Astrocyte (in vitro differentiated cells and primary cell): ENCODE data around the gene PLEKHA4. TPM values are rescaled to one million over a fixed set of nuclear protein-coding genes. Genes with fewer than 3 reads are reported as not detected.
"Not testable (repeated sequence)": the region's sequence is repeated elsewhere in the genome, so short reads cannot be mapped to it uniquely, and the experiment has no call there.

ENCODE experiments used
- DNase-seq: peaks from one replicate; pipeline ENCODE4 v3.0.0-alpha.2; 2010; ENCODE audit warnings: low read depth
- FAIRE-seq: peaks from 2 replicates; lab custom pipeline; 2011; peaks lifted over from hg19 to GRCh38; lab: Jason Lieb, UNC
- H2AFZ ChIP-seq: 2 replicates; pipeline ENCODE4 v1.6.0; 2012; ENCODE audit warnings: low read depth, low read length, inconsistent platforms
- H3K27ac ChIP-seq: 2 replicates; pipeline ENCODE4 v1.5.1; 2011; ENCODE audit warnings: low read depth, low read length, inconsistent platforms
- H3K27me3 ChIP-seq: 2 replicates; pipeline ENCODE4 v1.6.0; 2011; ENCODE audit warnings: low read length, inconsistent platforms; ENCODE audit not compliant: insufficient read depth
- H3K36me3 ChIP-seq: 2 replicates; pipeline ENCODE4 v1.5.1; 2011; ENCODE audit warnings: low read length, inconsistent platforms; ENCODE audit not compliant: insufficient read depth
- H3K4me1 ChIP-seq: 2 replicates; pipeline ENCODE4 v1.5.1; 2011; ENCODE audit warnings: low read length, inconsistent platforms; ENCODE audit not compliant: insufficient read depth
- H3K4me2 ChIP-seq: 2 replicates; pipeline ENCODE4 v1.6.0; 2012; ENCODE audit warnings: low read length, inconsistent platforms
- H3K4me3 ChIP-seq: 2 replicates; pipeline ENCODE4 v1.5.1; 2011; ENCODE audit warnings: low read depth, mild to moderate bottlenecking, low read length, inconsistent platforms; ENCODE audit not compliant: insufficient read depth
- H3K79me2 ChIP-seq: 2 replicates; pipeline ENCODE4 v1.6.0; 2012; ENCODE audit warnings: mild to moderate bottlenecking, low read length, inconsistent platforms; ENCODE audit not compliant: insufficient read depth
- H3K9ac ChIP-seq: 2 replicates; pipeline ENCODE4 v1.6.0; 2012; ENCODE audit warnings: mild to moderate bottlenecking, low read length, inconsistent platforms
- H3K9me3 ChIP-seq: 2 replicates; pipeline ENCODE4 v1.5.1; 2012; ENCODE audit warnings: low read depth, mild to moderate bottlenecking, low read length, inconsistent platforms; ENCODE audit not compliant: insufficient read depth
- H4K20me1 ChIP-seq: 2 replicates; pipeline ENCODE4 v1.6.0; 2012; ENCODE audit warnings: low read length, inconsistent platforms; ENCODE audit not compliant: insufficient read depth
- H3K27ac Mint-ChIP-seq: one replicate; pipeline ENCODE4 v1.8.0; 2021; ENCODE audit warnings: mild to moderate bottlenecking, mixed read lengths; ENCODE audit not compliant: unreplicated experiment
- H3K27me3 Mint-ChIP-seq: one replicate; pipeline ENCODE4 v1.8.0; 2021; ENCODE audit warnings: low read depth, mixed read lengths; ENCODE audit not compliant: unreplicated experiment
- H3K36me3 Mint-ChIP-seq: one replicate; pipeline ENCODE4 v1.8.0; 2021; ENCODE audit warnings: low read depth, mixed read lengths; ENCODE audit not compliant: unreplicated experiment
- H3K4me1 Mint-ChIP-seq: one replicate; pipeline ENCODE4 v1.8.0; 2021; ENCODE audit warnings: low read depth, mixed read lengths; ENCODE audit not compliant: unreplicated experiment
- H3K4me3 Mint-ChIP-seq: one replicate; pipeline ENCODE4 v1.8.0; 2021; ENCODE audit warnings: mild to moderate bottlenecking, moderate library complexity, mixed read lengths; ENCODE audit not compliant: unreplicated experiment
- H3K9me3 Mint-ChIP-seq: one replicate; pipeline ENCODE4 v1.8.0; 2021; ENCODE audit warnings: mild to moderate bottlenecking, mixed read lengths; ENCODE audit not compliant: unreplicated experiment
- CTCF ChIP-seq: IDR thresholded peaks from 2 replicates; pipeline ENCODE4 v1.5.1; 2011; ENCODE audit warnings: low read depth, mild to moderate bottlenecking, inconsistent platforms, low read length, moderate library complexity; ENCODE audit not compliant: insufficient read depth
- EZH2 ChIP-seq: IDR thresholded peaks from 2 replicates; pipeline ENCODE4 v1.6.1; 2012; ENCODE audit warnings: mild to moderate bottlenecking, low read length, inconsistent platforms; ENCODE audit not compliant: insufficient read depth
- total RNA-seq: library from RNA; stranded (reverse); gene quantifications from 2 replicates; pipeline ENCODE4 v1.2.1, GENCODE V29; 2021

Gene PLEKHA4
- total RNA-seq, 1 donor from 2014 or later = 27.5 TPM

- not testable (repeated sequence) for H3K9me3 Mint-ChIP-seq, DNase-seq, H2AFZ ChIP-seq, H3K9me3 ChIP-seq, FAIRE-seq, H3K27me3 ChIP-seq, H3K27me3 Mint-ChIP-seq
- Histone ChIP-seq H3K4me3 (peak overlapping the region; percentile 94), H3K79me2 (peaks cover 52% of the 10 kb centered on the region), H3K4me2 (peak overlapping the region; percentile 91), H4K20me1 (peaks cover 63% of the 10 kb centered on the region), H3K4me1 (peaks cover 23% of the 10 kb centered on the region), H3K9ac (peak overlapping the region; percentile 99), H3K27ac (peak overlapping the region; percentile 99), H3K36me3 (peaks cover 35% of the 10 kb centered on the region)
- Mint-ChIP-seq H3K4me1 (peaks cover 28% of the 10 kb centered on the region), H3K36me3 (peaks cover 29% of the 10 kb centered on the region), H3K27ac (peak overlapping the region; percentile 80), H3K4me3 (peak overlapping the region; percentile 99)
Observed at GRCh38 chr19:48876043-48876981, 7.9 kb upstream of the PLEKHA4 start.

GRCh38 chr19:48874303-48875135, 6.1 kb upstream of the PLEKHA4 start:
- H3K27me3 Mint-ChIP-seq = no peaks in the 10 kb centered on the region
- no peaks in the 10 kb centered on the region for H3K9me3 Mint-ChIP-seq
- H3K4me1 ChIP-seq = peaks cover 23% of the 10 kb centered on the region
- H3K36me3 ChIP-seq = peaks cover 35% of the 10 kb centered on the region
- H3K36me3 Mint-ChIP-seq = peaks cover 29% of the 10 kb centered on the region
- peaks cover 52% of the 10 kb centered on the region for H3K79me2 ChIP-seq
- H4K20me1 ChIP-seq = peaks cover 60% of the 10 kb centered on the region
- H3K9me3 ChIP-seq = no peaks in the 10 kb centered on the region
- TF ChIP-seq CTCF (no peak), EZH2 (no peak)
- peak; percentile 66 for DNase-seq
- peak overlapping the region; percentile 94 for H3K4me3 ChIP-seq
- peaks cover 28% of the 10 kb centered on the region for H3K4me1 Mint-ChIP-seq
- no peak overlapping the region for H2AFZ ChIP-seq
- H3K9ac ChIP-seq = peak overlapping the region; percentile 99
- H3K4me3 Mint-ChIP-seq = peak overlapping the region; percentile 99
- H3K27ac ChIP-seq = peak overlapping the region; percentile 99
- no peak for FAIRE-seq
- peak overlapping the region; percentile 91 for H3K4me2 ChIP-seq
- H3K27me3 ChIP-seq = no peaks in the 10 kb centered on the region
- peak overlapping the region; percentile 100 for H3K27ac Mint-ChIP-seq
